GM12878 (cell line): ENCODE results near the gene UBAP2. TPM values are rescaled to one million over a fixed set of nuclear protein-coding genes. Genes with fewer than 3 reads are reported as not detected.
"Not testable (repeated sequence)": the region's sequence is repeated elsewhere in the genome, so short reads cannot be mapped to it uniquely, and the experiment has no call there.

ENCODE experiments used
- ATAC-seq: fragments of 200-7000 bp; cut with Tn5 transposase; 3 replicates; pipeline ENCODE4 v1.9.1; 2020; ENCODE audit warnings: mild to moderate bottlenecking, moderate library complexity
- BruUV-seq: library from RNA; stranded (reverse); fragments of 400-500 nt; replicated peaks from 2 replicates; lab custom pipeline; 2021; lab: Mats Ljungman, UMichigan
- CTCF ChIA-PET: fragments of 300-600 bp; sonication (Branson Sonifier 250); formaldehyde crosslinking; extraction: SDS; loops from one replicate; lab custom pipeline; 2021; ENCODE audit warnings: inconsistent platforms; lab: Yijun Ruan, JAX
- POLR2A ChIA-PET: fragments of 350-600 bp; formaldehyde crosslinking; extraction: SDS; loops from one replicate; lab custom pipeline; 2021; ENCODE audit warnings: inconsistent platforms; lab: Charles Lee
- RAD21 ChIA-PET: fragments of 300-600 bp; sonication (Branson Sonifier 250); formaldehyde crosslinking; loops from one replicate; lab custom pipeline; 2023; ENCODE audit warnings: antibody characterized with exemption; ENCODE audit not compliant: unreplicated experiment; lab: Charles Lee
- SMC1A ChIA-PET: fragments of 300-600 bp; sonication (Branson Sonifier 250); formaldehyde crosslinking; loops from one replicate; lab custom pipeline; 2023; ENCODE audit not compliant: unreplicated experiment, uncharacterized antibody; lab: Charles Lee
- DNase-seq: peaks from one replicate; pipeline ENCODE4 v3.0.0-alpha.2; 2011; ENCODE audit warnings: low read depth, low spot score
- FAIRE-seq: peaks from 3 replicates; lab custom pipeline; 2011; peaks lifted over from hg19 to GRCh38; lab: Jason Lieb, UNC
- H2AFZ ChIP-seq: 2 replicates; pipeline ENCODE4 v1.6.0; 2011; ENCODE audit warnings: low read depth, low read length, control low read depth; ENCODE audit not compliant: control insufficient read depth
- H3K27ac ChIP-seq: 2 replicates; pipeline ENCODE4 v1.5.1; 2011; ENCODE audit warnings: control low read depth; ENCODE audit not compliant: control insufficient read depth, insufficient read depth
- H3K27me3 ChIP-seq, 2 experiments: replicated peaks in 1 of 2; 2 replicates each; pipeline versions ENCODE4 v1.6.0 to v1.6.1; 2011; ENCODE audit warnings: low read length in 1 of 2; ENCODE audit not compliant: control insufficient read depth in 2 of 2, insufficient read depth in 2 of 2
- H3K36me3 ChIP-seq, 2 experiments: 2 replicates each; pipeline ENCODE4 v1.5.1; 2011; ENCODE audit warnings: low read length in 1 of 2; ENCODE audit not compliant: control insufficient read depth in 2 of 2, insufficient read depth in 2 of 2
- H3K4me1 ChIP-seq: 2 replicates; pipeline ENCODE4 v1.6.1; 2011; ENCODE audit warnings: mild to moderate bottlenecking, low read length, moderate library complexity, mixed read lengths; ENCODE audit not compliant: control insufficient read depth, insufficient read depth
- H3K4me2 ChIP-seq: 2 replicates; pipeline ENCODE4 v1.6.0; 2011; ENCODE audit warnings: control low read depth; ENCODE audit not compliant: control insufficient read depth, insufficient read depth
- H3K4me3 ChIP-seq: fragments of 200-600 bp; sonication (generic); 2 replicates; pipeline ENCODE4 v1.5.1; 2016
- H3K79me2 ChIP-seq: 2 replicates; pipeline ENCODE4 v1.6.0; 2011; ENCODE audit warnings: low read length; ENCODE audit not compliant: control insufficient read depth, insufficient read depth
- H3K9ac ChIP-seq: 2 replicates; pipeline ENCODE4 v1.8.0; 2011; ENCODE audit warnings: low read length, control low read depth, mixed read lengths; ENCODE audit not compliant: control insufficient read depth, insufficient read depth
- H3K9me3 ChIP-seq: replicated peaks from 3 replicates; pipeline ENCODE4 v1.5.1; 2011; ENCODE audit warnings: mild to moderate bottlenecking, low read length; ENCODE audit not compliant: control insufficient read depth, insufficient read depth
- H4K20me1 ChIP-seq: 2 replicates; pipeline ENCODE4 v1.6.0; 2011; ENCODE audit not compliant: control insufficient read depth, insufficient read depth
- HDAC6 ChIP-seq: fragments of 200-600 bp; sonication (generic); IDR thresholded peaks from one replicate; pipeline ENCODE4 v1.8.0; 2017; ENCODE audit warnings: antibody characterized with exemption; ENCODE audit not compliant: unreplicated experiment
- MAX ChIP-seq: IDR thresholded peaks from 2 replicates; pipeline ENCODE4 v1.6.1; 2012; ENCODE audit warnings: low read depth, low read length, improper control_type of control experiment
- RBBP5 ChIP-seq: fragments of 200-600 bp; sonication (generic); conservative IDR thresholded peaks from 2 replicates; pipeline ENCODE4 v1.6.1; 2016
- SMAD5 ChIP-seq: IDR thresholded peaks from 2 replicates; pipeline ENCODE4 v1.6.1; 2016; ENCODE audit warnings: antibody characterized with exemption, low read depth
- ZBED1 ChIP-seq: IDR thresholded peaks from 2 replicates; pipeline ENCODE4 v1.6.1; 2016; ENCODE audit warnings: borderline replicate concordance
- ZNF274 ChIP-seq: IDR thresholded peaks from one replicate; pipeline ENCODE4 v1.8.0; 2011; ENCODE audit not compliant: insufficient read length, insufficient read depth
- WGBS: methylation state at CpG from one replicate; pipeline ENCODE4 v1.1.6; 2016; ENCODE audit warnings: low lambda C conversion rate; ENCODE audit not compliant: insufficient replicate concordance, insufficient coverage; ENCODE audit errors: missing lambda C conversion rate; 5-methylcytosine and 5-hydroxymethylcytosine counted together
- in situ Hi-C: fragments of 300-500 bp; cut with MboI; formaldehyde crosslinking; loops from 9 replicates; pipeline ENCODE4 v1.14.3; 2018; ENCODE audit warnings: mixed read lengths
- intact Hi-C: fragments of 100-400 bp; cut with micrococcal nuclease; formaldehyde crosslinking; loops from one replicate; pipeline ENCODE4 v1.14.2; 2022; ENCODE audit not compliant: unreplicated experiment
- polyA plus RNA-seq, 11 experiments: library from polyadenylated mRNA; depleted of rRNA in 4 of 11; unstranded in 6 of 11; stranded (reverse) in 5 of 11; fragments of >200 nt; fragmentation: Nextera tagmentation in 4 of 11; fragmentation: Illumina TruSeq in 1 of 11; extraction: Ambion mirVana in 4 of 11; extraction: Trizol in 1 of 11; gene quantifications; 1 replicate in 1 of 11; 2 replicates in 10 of 11; pipeline versions ENCODE4 v1.2.1 to v1.2.3, GENCODE V29; 2011 to 2016; ENCODE audit warnings: inconsistent platforms in 2 of 11, missing spikeins in 2 of 11, low read depth in 1 of 11
- total RNA-seq, 4 experiments: library from RNA; depleted of rRNA in 3 of 4; stranded (reverse); fragments of >200 nt in 3 of 4; fragmentation: Illumina TruSeq in 1 of 4; extraction: Trizol in 1 of 4; gene quantifications; 2 replicates each; pipeline versions ENCODE4 v1.2.1 to v1.2.3, GENCODE V29; 2013 to 2021
- TF ChIP-seq, protein P1 (sequence below): fragments of 450-650 bp; IDR thresholded peaks from 2 replicates; pipeline ENCODE4 v1.6.1; 2016; ENCODE audit warnings: mild to moderate bottlenecking
- TF ChIP-seq, protein P2 (sequence below): fragments of 150-350 bp; IDR thresholded peaks from 2 replicates; pipeline ENCODE4 v1.6.1; 2016; ENCODE audit warnings: low read depth, low read length

Gene UBAP2
- total and polyA plus RNA-seq, 10 of the 15 experiments (the other 5 are each of a cell fraction or from before 2014, with no cell fraction given): 8.5 to 48.2 (median 28.1) TPM

DNA sequence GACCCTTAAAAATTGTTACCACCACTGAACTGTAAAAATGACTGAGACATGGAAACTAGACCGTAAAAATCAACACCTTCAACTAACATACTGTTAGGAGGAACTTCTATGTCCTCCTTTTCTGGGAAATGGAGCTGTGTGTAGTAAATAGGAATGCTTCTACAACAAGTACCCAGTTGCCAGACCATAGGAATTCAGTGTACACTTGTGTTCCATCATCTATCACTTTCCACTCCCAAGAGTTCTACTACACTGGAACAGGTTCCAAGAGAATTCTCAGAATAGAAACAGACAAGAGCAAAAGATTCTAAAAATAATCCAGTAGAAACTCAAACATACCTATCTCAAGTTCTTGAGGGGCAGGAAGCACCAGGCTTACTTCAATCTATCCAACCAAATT is 23.6 kb downstream of the UBAP2 start (continued):
- TF ChIP-seq, protein P1, sequence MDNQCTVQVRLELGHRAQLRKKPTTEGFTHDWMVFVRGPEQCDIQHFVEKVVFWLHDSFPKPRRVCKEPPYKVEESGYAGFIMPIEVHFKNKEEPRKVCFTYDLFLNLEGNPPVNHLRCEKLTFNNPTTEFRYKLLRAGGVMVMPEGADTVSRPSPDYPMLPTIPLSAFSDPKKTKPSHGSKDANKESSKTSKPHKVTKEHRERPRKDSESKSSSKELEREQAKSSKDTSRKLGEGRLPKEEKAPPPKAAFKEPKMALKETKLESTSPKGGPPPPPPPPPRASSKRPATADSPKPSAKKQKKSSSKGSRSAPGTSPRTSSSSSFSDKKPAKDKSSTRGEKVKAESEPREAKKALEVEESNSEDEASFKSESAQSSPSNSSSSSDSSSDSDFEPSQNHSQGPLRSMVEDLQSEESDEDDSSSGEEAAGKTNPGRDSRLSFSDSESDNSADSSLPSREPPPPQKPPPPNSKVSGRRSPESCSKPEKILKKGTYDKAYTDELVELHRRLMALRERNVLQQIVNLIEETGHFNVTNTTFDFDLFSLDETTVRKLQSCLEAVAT: no peak
- TF ChIP-seq, all 136 proteins: peak for 0

DNA sequence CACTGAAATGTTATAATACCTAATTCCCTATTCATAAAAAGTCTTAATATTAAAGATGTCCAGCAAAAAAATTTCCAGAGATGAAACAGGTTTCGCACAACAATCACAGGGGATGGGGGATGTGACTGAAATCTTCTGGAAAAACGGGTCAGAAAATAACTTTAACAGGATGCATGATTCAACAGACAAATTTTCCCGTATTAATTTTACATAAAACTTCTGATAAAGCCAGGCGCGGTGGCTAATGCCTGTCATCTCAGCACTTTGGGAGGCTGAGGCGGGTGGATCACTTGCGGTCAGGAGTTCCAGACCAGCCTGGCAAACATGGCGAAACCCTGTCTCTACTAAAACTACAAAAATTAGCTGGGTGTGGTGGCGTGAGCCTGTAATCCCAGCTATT is 24.2 kb downstream of the UBAP2 start:
- ATAC-seq, H3K9me3 ChIP-seq, POLR2A ChIA-PET, intact Hi-C loops, RAD21 ChIA-PET, H3K4me3 ChIP-seq, H3K27me3 ChIP-seq, SMC1A ChIA-PET, H3K4me2 ChIP-seq, H3K4me1 ChIP-seq, H4K20me1 ChIP-seq, H3K9ac ChIP-seq, CTCF ChIA-PET, H2AFZ ChIP-seq, H3K27ac ChIP-seq, DNase-seq, BruUV-seq, H3K36me3 ChIP-seq, in situ Hi-C loops, FAIRE-seq: not testable (repeated sequence)
- WGBS: 97% methylated on average over 9 of the region's 9 CpGs
- peaks cover 30% of the 10 kb centered on the region for H3K79me2 ChIP-seq

DNA sequence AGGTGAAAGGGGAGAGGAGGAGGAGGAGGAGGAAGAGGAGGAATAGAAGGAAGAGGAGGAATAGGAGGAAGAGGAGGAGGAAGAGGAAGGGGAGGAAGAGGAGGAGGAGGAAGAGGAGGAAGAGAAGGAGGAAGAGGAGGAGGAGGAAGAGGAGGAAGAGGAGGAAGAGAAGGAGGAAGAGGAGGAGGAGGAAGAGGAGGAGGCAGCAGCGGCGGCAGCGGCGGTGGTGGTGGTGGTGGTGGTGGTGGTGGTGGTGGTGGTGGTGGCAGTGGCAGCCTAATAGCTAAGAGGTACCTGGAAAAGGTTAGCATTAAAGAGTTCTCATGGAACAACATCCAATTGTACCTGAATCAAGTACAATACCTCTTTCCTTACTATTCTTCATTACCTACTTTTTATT is 32.5 kb downstream of the UBAP2 start:
- TF ChIP-seq MAX (no peak), SMAD5 (no peak), ZNF274 (no peak), ZBED1 (no peak), HDAC6 (no peak), RBBP5 (no peak)
- TF ChIP-seq, protein P2, sequence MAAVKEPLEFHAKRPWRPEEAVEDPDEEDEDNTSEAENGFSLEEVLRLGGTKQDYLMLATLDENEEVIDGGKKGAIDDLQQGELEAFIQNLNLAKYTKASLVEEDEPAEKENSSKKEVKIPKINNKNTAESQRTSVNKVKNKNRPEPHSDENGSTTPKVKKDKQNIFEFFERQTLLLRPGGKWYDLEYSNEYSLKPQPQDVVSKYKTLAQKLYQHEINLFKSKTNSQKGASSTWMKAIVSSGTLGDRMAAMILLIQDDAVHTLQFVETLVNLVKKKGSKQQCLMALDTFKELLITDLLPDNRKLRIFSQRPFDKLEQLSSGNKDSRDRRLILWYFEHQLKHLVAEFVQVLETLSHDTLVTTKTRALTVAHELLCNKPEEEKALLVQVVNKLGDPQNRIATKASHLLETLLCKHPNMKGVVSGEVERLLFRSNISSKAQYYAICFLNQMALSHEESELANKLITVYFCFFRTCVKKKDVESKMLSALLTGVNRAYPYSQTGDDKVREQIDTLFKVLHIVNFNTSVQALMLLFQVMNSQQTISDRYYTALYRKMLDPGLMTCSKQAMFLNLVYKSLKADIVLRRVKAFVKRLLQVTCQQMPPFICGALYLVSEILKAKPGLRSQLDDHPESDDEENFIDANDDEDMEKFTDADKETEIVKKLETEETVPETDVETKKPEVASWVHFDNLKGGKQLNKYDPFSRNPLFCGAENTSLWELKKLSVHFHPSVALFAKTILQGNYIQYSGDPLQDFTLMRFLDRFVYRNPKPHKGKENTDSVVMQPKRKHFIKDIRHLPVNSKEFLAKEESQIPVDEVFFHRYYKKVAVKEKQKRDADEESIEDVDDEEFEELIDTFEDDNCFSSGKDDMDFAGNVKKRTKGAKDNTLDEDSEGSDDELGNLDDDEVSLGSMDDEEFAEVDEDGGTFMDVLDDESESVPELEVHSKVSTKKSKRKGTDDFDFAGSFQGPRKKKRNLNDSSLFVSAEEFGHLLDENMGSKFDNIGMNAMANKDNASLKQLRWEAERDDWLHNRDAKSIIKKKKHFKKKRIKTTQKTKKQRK: no peak

More for the DNA sequence above, 32.5 kb downstream of the UBAP2 start:
- Histone ChIP-seq H3K4me2 (no peak overlapping the region), H3K4me3 (no peak overlapping the region), H3K4me1 (no peaks in the 10 kb centered on the region), H4K20me1 (no peaks in the 10 kb centered on the region), H3K9ac (no peak overlapping the region), H3K27ac (no peak overlapping the region), H3K79me2 (peaks cover 13% of the 10 kb centered on the region), H3K9me3 (no peaks in the 10 kb centered on the region), H3K36me3 (peaks cover 2 to 11% of the 10 kb centered on the region in 2 experiments; a peak in 3 of 4 replicates), H3K27me3 (no peaks in the 10 kb centered on the region), H2AFZ (no peak overlapping the region)
- intact Hi-C loops: no loop called here
- ChIA-PET SMC1A (no interaction called here), CTCF (no interaction called here), POLR2A (no interaction called here), RAD21 (no interaction called here)
- in situ Hi-C loops: no loop called here
- WGBS: 40% methylated on average over 1 of the region's 4 CpGs
- ATAC-seq: no peak
- DNase-seq: no peak
- no peak for FAIRE-seq
- no TSS peak for BruUV-seq
